Hematopoietic multipotent progenitor cell treated with erythropoietin and hydrocortisone succinate and interleukin-3 and kit ligand, for 15 days (in vitro differentiated cells): ENCODE measurements around the gene SHOC2.
A peak's percentile ranks its signal among the peaks of the same experiment; 100 is the strongest.
"Not testable (repeated sequence)": the region's sequence is repeated elsewhere in the genome, so short reads cannot be mapped to it uniquely, and the experiment has no call there.

Experiments
- DNase-seq: peaks from one replicate; pipeline ENCODE4 v3.0.0-alpha.2; 2015; ENCODE audit warnings: low spot score

SHOC2 gene

GRCh38 chr10:110901954-110902819 is 17.2 kb upstream of the SHOC2 start:
- DNase-seq: no peak

DNA sequence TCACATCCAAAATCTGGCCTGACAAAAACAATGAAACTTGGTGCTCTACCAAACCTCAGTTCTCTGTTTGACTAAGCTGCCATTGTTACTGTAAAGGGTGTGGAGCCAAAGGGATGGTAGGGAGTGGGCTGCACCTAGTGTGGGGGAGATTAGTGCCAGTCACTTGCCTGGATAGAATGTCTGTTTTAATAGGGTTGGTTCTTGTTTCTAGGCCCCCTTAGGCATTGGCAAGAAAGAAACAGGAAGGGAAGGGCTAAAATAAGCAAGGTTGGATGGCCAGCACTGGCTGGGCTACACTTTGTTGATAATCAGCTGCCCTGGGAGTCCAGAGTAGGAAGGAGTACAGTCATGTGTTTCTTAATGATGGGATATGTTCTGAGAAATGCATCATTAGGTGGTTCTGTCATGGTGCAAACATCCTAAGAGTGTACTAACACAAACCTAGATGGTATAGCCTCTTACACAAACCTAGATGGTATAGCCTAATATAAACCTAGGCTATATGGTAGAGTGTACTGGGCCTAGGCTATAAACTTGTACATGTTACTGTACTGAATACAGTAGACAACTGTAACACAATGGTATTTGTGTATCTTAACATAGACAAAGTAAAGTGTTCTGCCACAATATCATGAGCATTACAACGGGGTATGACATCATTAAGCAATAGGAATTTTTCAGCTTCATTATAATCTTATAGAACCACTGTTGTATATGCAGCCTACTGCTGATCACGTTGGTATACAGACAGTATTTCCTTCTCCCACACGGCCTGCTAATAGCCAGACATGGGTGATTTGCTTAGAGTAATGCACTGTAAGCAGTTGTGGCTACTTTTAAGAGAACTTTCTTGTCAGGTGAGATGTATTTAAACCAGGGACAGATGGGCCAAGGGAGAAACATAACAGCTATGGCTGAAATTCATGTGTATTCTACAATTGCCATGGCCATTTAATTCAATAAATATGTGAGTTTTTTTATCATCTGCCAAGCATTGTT is 15.8 kb upstream of the SHOC2 start:
- no peak for DNase-seq

DNA sequence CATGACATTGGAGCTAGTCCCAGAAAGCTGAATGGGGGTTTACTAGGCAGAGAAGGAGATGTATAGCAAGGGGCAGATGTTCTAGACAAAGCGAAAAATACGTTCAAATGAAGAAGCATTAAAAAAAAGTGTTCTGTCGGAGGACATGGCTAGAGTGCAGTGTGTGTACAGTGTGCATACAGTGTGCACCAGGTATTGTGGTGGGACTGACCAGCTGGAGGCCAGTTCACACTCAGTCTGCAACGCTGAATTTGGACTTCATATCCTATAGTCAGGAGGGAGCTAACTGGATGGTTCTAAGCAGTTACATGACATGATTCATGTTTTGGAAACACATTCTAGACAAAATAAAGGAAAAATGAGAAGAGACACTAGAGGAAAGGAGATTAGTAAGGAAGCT is 9.3 kb upstream of the SHOC2 start:
- no peak for DNase-seq

DNA sequence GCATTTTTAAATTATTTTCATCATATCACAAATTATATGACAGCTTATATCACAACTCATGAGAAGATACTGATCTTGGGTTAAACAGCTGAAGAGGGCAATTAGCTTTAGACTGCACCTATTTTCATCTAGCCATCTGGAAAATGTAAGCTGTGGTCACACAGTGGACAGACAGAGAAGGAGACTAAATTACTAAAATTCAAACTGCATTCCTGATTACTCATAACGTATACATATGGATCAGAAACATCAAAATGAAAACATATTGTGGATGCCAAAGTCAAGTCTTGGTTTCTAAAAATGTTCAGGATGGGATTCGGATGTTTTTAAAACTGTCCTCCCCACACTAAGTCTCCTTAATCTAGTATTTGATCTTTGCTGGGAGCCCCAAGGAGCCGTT is 7.0 kb upstream of the SHOC2 start:
- no peak for DNase-seq

DNA sequence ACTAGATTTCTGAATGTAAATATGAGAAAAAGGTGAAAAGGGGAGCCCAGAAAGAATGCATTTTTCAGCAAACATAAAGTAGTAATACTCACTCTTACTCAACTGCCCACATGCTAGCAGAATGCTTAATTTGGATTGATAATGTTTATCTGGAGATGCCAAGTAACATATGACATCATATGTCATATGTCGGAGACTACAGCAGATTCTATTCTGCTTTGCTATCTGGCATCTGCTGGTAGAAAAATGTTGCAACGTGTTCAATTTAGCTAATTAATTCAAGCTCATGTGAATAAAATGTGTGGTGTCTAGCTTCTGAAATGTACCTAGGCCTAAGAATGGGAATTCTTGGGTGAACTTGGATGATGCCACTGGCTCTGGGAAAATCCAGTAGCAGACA is 5.0 kb upstream of the SHOC2 start:
- peak; percentile 28 for DNase-seq

- no peak for DNase-seq
Observed at GRCh38 chr10:110915035-110915434, 4.4 kb upstream of the SHOC2 start.

GRCh38 chr10:110915600-110915999 is 3.8 kb upstream of the SHOC2 start:
- DNase-seq: not testable (repeated sequence)

- no peak for DNase-seq
Observed at GRCh38 chr10:110916554-110917346, 2.7 kb upstream of the SHOC2 start.

GRCh38 chr10:110918269-110918642 is 1.1 kb upstream of the SHOC2 start:
- DNase-seq: peak; percentile 91

GRCh38 chr10:110918643-110919348 is 608 bp upstream of the SHOC2 start, which contains the start of gene BBIP1:
Gene BBIP1 (minus strand): TSS chr10:110919180. CDS start chr10:110918157, 1,023 bp downstream.
- no peak for DNase-seq

- DNase-seq: peak; percentile 41
Observed at GRCh38 chr10:110919971-110920881, 822 bp downstream of the SHOC2 start.

- DNase-seq: no peak
Observed at GRCh38 chr10:110923856-110924493, 4.6 kb downstream of the SHOC2 start.

GRCh38 chr10:110927461-110927860 is 8.1 kb downstream of the SHOC2 start:
- no peak for DNase-seq

- no peak for DNase-seq
Observed at GRCh38 chr10:110931769-110932381, 12.5 kb downstream of the SHOC2 start.

DNA sequence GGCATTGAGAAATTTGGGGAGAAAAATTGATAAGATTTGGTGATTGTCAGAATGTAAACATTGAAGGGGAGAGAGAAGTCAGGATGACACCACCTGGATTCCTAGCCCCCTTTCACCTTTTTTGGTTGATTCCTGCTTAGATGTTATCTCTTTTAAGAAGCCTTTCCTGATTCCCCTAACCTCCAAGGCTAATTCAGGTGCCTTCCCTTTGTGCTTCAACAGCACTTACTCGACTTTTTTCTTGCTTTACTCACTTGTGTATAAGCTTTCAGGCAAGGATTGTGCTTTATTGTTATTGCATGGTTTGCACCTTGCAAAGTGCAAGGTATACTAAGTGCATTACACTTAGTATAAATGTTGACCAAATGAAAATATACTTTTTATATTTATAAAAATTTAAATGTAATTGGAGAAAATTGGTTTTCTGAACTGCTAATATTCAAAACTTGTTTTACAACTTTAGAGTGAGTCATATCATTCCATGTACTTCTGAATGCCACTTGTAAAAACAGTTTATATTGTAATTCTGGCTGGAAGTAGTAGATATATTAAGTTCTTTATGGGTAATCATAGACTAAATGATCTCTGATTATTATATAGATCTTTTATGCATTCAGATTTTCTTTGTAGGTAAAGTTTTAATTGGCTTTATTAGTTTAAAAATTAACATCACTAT is 13.2 kb downstream of the SHOC2 start:
- no peak for DNase-seq

GRCh38 chr10:110936757-110937156 is 17.4 kb downstream of the SHOC2 start:
- DNase-seq: no peak

DNA sequence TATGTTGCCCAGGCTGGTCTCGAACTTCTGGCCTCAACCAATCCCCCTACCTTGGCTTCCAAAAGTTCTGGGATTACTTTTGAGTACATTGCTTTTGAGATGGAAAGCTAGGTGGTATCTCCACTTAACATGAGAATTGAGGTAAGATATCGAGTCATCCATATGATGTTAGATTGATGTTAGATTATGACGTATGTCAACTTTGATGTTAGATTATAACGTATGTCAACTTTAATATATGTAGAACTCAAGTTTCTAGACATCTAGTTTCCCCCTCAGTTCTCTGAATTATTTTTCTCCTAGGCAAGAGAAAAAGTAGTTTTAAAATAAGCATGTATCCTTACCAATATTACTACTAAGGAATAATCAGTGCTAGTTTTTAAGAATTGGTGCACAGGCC is 20.0 kb downstream of the SHOC2 start:
- no peak for DNase-seq

- DNase-seq: no peak
Observed at GRCh38 chr10:110944792-110945396, 25.5 kb downstream of the SHOC2 start.
